Measurements from ENCODE around the gene SLAMF7. TPM values are rescaled to one million over a fixed set of nuclear protein-coding genes. Genes with fewer than 3 reads are reported as not detected.

Gene SLAMF7
- total and polyA plus RNA-seq, 2 donors (not counting 3 experiments of a cell fraction or from before 2014, with no cell fraction given): not detected

DNA sequence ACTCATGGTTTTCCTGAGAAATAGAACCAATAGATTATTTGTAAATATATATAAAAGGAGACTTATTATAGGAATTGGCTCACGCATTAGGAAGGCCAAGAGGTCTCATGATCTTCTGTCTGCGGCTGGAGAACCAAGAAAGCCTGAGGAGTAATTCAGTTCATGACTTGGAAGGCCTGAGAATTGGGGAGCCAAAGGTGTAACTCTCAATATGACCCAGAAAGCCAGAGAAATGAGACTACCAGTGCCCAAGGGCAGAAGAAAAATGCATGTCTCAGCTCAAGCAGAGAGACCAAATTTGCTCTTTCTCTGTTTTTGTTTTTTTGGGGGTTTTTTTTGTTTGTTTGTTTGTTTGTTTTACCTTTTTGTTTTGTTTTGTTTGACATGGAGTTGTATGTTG, 19.5 kb downstream of the SLAMF7 start:
- POLR2A ChIA-PET: no interaction called here

DNA sequence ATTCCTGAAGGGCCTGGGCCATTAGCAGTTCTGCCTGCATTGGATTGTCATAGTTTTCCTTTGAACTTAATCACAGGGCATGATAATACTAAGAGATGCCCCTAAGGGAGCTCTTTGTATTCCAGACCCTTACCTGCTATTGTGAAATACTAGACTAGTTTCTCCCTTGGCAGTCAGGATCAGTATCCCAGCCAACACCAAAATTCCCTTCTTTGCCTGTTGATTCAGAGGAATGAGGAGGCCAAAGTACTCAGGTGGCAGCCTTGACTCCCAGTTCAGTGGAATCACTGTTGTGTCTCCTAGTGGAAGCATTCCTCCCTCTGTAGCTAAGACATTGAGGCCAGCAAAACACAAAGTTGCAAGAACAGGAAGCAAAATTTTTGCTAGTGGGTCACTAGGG, 20.7 kb downstream of the SLAMF7 start:
- no peak for DNase-seq (ENCODE audit: low read depth, low spot score)
- no peak for FAIRE-seq

More for the DNA sequence above, 19.5 kb downstream of the SLAMF7 start:
- no peak overlapping the region for H3K27ac ChIP-seq (ENCODE audit: insufficient read depth, low read depth, low read length)
- dilution Hi-C loops (cut with MboI; ENCODE audit: extremely low pct_ligation_motif_present, low sequenced_read_pairs) (no loop called here), intact Hi-C loops (cut with micrococcal nuclease) (no loop called here)
- H2AFZ ChIP-seq (ENCODE audit: low read depth, low read length): no peak overlapping the region
- no peaks in the 10 kb centered on the region for H3K79me2 ChIP-seq (ENCODE audit: control insufficient read depth, insufficient read depth, low read length)
- H3K4me3 ChIP-seq (replicated peaks in 1 of 3; ENCODE audit: insufficient read depth in 1 of 3, low read depth in 1 of 3, low read length in 3 of 3): no peak overlapping the region
- TF ChIP-seq POLR2AphosphoS5 (IDR thresholded peaks at IDR 0.05; ENCODE audit: insufficient read depth, low read depth, low read length): no peak
- TF ChIP-seq, protein P1, sequence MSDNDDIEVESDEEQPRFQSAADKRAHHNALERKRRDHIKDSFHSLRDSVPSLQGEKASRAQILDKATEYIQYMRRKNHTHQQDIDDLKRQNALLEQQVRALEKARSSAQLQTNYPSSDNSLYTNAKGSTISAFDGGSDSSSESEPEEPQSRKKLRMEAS (IDR thresholded peaks at IDR 0.05; ENCODE audit: insufficient read depth, insufficient read length): no peak
- H3K9me3 ChIP-seq (replicated peaks; ENCODE audit: control insufficient read depth, insufficient read depth, low read length): no peaks in the 10 kb centered on the region
- no peak overlapping the region for H3K4me2 ChIP-seq (ENCODE audit: insufficient read depth, low read length)
- H3K9me1 ChIP-seq (replicated peaks; ENCODE audit: control insufficient read depth, extremely low read depth, insufficient read depth, low read length): no peaks in the 10 kb centered on the region
- FAIRE-seq: no peak
- H3K36me3 ChIP-seq (ENCODE audit: control insufficient read depth in 2 of 2, extremely low read depth in 1 of 2, insufficient read depth in 2 of 2, low read length in 2 of 2): no peaks in the 10 kb centered on the region
- H3K9ac ChIP-seq (replicated peaks; ENCODE audit: extremely low read depth, insufficient read depth, low read length): no peak overlapping the region
- peaks cover under 1 to 1% of the 10 kb centered on the region in 2 experiments for H3K27me3 ChIP-seq (ENCODE audit: control insufficient read depth in 2 of 2, insufficient read depth in 2 of 2, low read length in 2 of 2)
- no TSS peak for BruUV-seq (replicated peaks)
- no peaks in the 10 kb centered on the region for H3K4me1 ChIP-seq (ENCODE audit: control insufficient read depth, extremely low read depth, insufficient read depth, low read length)
- H4K20me1 ChIP-seq (replicated peaks; ENCODE audit: control insufficient read depth, extremely low read depth, insufficient read depth, low read length): no peaks in the 10 kb centered on the region
- CTCF ChIA-PET: no interaction called here
- DNase-seq (ENCODE audit: low read depth, low spot score): no peak

More for the DNA sequence above, 20.7 kb downstream of the SLAMF7 start:
- H3K4me2 ChIP-seq (ENCODE audit: insufficient read depth, low read length): no peak overlapping the region
- POLR2A ChIA-PET: no interaction called here
- TF ChIP-seq JUN (IDR thresholded peaks at IDR 0.05; ENCODE audit: borderline replicate concordance, insufficient read depth, insufficient read length, low read depth): no peak
- TF ChIP-seq POLR2A (IDR thresholded peaks at IDR 0.05; ENCODE audit: low read depth, low read length): no peak
- TF ChIP-seq, protein P1 (IDR thresholded peaks at IDR 0.05; ENCODE audit: insufficient read depth, insufficient read length): no peak
- TF ChIP-seq GATA2 (IDR thresholded peaks at IDR 0.05; ENCODE audit: insufficient read depth, insufficient read length, low read depth, low read length): no peak
- no peak for TF ChIP-seq EZH2 (IDR thresholded peaks at IDR 0.05; ENCODE audit: borderline replicate concordance, low read depth, low read length, severe bottlenecking)
- TF ChIP-seq POLR2AphosphoS5 (IDR thresholded peaks at IDR 0.05; ENCODE audit: insufficient read depth, low read depth, low read length): no peak
- TF ChIP-seq, protein P2, sequence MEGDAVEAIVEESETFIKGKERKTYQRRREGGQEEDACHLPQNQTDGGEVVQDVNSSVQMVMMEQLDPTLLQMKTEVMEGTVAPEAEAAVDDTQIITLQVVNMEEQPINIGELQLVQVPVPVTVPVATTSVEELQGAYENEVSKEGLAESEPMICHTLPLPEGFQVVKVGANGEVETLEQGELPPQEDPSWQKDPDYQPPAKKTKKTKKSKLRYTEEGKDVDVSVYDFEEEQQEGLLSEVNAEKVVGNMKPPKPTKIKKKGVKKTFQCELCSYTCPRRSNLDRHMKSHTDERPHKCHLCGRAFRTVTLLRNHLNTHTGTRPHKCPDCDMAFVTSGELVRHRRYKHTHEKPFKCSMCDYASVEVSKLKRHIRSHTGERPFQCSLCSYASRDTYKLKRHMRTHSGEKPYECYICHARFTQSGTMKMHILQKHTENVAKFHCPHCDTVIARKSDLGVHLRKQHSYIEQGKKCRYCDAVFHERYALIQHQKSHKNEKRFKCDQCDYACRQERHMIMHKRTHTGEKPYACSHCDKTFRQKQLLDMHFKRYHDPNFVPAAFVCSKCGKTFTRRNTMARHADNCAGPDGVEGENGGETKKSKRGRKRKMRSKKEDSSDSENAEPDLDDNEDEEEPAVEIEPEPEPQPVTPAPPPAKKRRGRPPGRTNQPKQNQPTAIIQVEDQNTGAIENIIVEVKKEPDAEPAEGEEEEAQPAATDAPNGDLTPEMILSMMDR (IDR thresholded peaks at IDR 0.05; ENCODE audit: extremely low read depth in 1 of 2, insufficient read depth in 1 of 2, low read depth in 1 of 2, low read length in 2 of 2): no peak
- H3K27me3 ChIP-seq (ENCODE audit: control insufficient read depth in 2 of 2, insufficient read depth in 2 of 2, low read length in 2 of 2): peaks cover 0 to 1% of the 10 kb centered on the region in 2 experiments
- dilution Hi-C loops (cut with MboI; ENCODE audit: extremely low pct_ligation_motif_present, low sequenced_read_pairs): no loop called here
- H3K9me1 ChIP-seq (replicated peaks; ENCODE audit: control insufficient read depth, extremely low read depth, insufficient read depth, low read length): no peaks in the 10 kb centered on the region
- no peaks in the 10 kb centered on the region for H3K9me3 ChIP-seq (replicated peaks; ENCODE audit: control insufficient read depth, insufficient read depth, low read length)
- H3K27ac ChIP-seq (ENCODE audit: insufficient read depth, low read depth, low read length): no peak overlapping the region
- H3K9ac ChIP-seq (replicated peaks; ENCODE audit: extremely low read depth, insufficient read depth, low read length): no peak overlapping the region
- no peaks in the 10 kb centered on the region for H4K20me1 ChIP-seq (replicated peaks; ENCODE audit: control insufficient read depth, extremely low read depth, insufficient read depth, low read length)
- CTCF ChIA-PET: no interaction called here
- H3K79me2 ChIP-seq (ENCODE audit: control insufficient read depth, insufficient read depth, low read length): no peaks in the 10 kb centered on the region
- no peak overlapping the region for H3K4me3 ChIP-seq (replicated peaks in 1 of 3; ENCODE audit: insufficient read depth in 1 of 3, low read depth in 1 of 3, low read length in 3 of 3)
- H2AFZ ChIP-seq (ENCODE audit: low read depth, low read length): no peak overlapping the region
- intact Hi-C loops (cut with micrococcal nuclease): no loop called here
- H3K4me1 ChIP-seq (ENCODE audit: control insufficient read depth, extremely low read depth, insufficient read depth, low read length): no peaks in the 10 kb centered on the region
- H3K36me3 ChIP-seq (ENCODE audit: control insufficient read depth in 2 of 2, extremely low read depth in 1 of 2, insufficient read depth in 2 of 2, low read length in 2 of 2): no peaks in the 10 kb centered on the region
- BruUV-seq (replicated peaks): no TSS peak

Measured in endothelial cell of umbilical vein (primary cell).